Endothelial cell of umbilical vein (primary cell): ENCODE results near the gene BAAT. TPM values are rescaled to one million over a fixed set of nuclear protein-coding genes. Genes with fewer than 3 reads are reported as not detected.

Experiments
- BruUV-seq: library from RNA; stranded (reverse); fragments of 400-500 nt; replicated peaks from 2 replicates; lab custom pipeline; 2021; lab: Mats Ljungman, UMichigan
- CTCF ChIA-PET: fragments of 300-600, 350-600 bp; sonication (Branson Sonifier 250); formaldehyde crosslinking; loops from one replicate; lab custom pipeline; 2021; ENCODE audit warnings: antibody characterized with exemption, inconsistent platforms; lab: Charles Lee
- POLR2A ChIA-PET: fragments of 300-600, 350-600 bp; sonication (Branson Sonifier 250); formaldehyde crosslinking; loops from one replicate; lab custom pipeline; 2021; ENCODE audit warnings: antibody characterized with exemption, inconsistent platforms; lab: Charles Lee
- DNase-seq: peaks from one replicate; pipeline ENCODE4 v3.0.0-alpha.2; 2011; ENCODE audit warnings: low read depth, low spot score
- FAIRE-seq: peaks from 2 replicates; lab custom pipeline; 2011; peaks lifted over from hg19 to GRCh38; lab: Jason Lieb, UNC
- H2AFZ ChIP-seq: 2 replicates; pipeline ENCODE4 v1.6.0; 2012; ENCODE audit warnings: low read depth, low read length, control low read depth, inconsistent platforms
- H3K27ac ChIP-seq: 2 replicates; pipeline ENCODE4 v1.5.1; 2011; ENCODE audit warnings: low read depth, mild to moderate bottlenecking, control low read depth, low read length, moderate library complexity; ENCODE audit not compliant: insufficient read depth
- H3K27me3 ChIP-seq, 2 experiments: 2 replicates each; pipeline versions ENCODE4 v1.6.0 to v1.6.1; 2011; ENCODE audit warnings: low read length in 2 of 2, mixed read lengths in 1 of 2; ENCODE audit not compliant: control insufficient read depth in 2 of 2, insufficient read depth in 2 of 2
- H3K36me3 ChIP-seq, 2 experiments: 2 replicates in 1 of 2; 3 replicates in 1 of 2; pipeline ENCODE4 v1.5.1; 2011; ENCODE audit warnings: low read length in 2 of 2, mild to moderate bottlenecking in 1 of 2, moderate library complexity in 1 of 2; ENCODE audit not compliant: control insufficient read depth in 2 of 2, insufficient read depth in 2 of 2; ENCODE audit errors: extremely low read depth in 1 of 2
- H3K4me1 ChIP-seq: 3 replicates; pipeline ENCODE4 v1.5.1; 2011; ENCODE audit warnings: mild to moderate bottlenecking, low read length; ENCODE audit not compliant: control insufficient read depth, insufficient read depth; ENCODE audit errors: extremely low read depth
- H3K4me2 ChIP-seq: 2 replicates; pipeline ENCODE4 v1.6.1; 2011; ENCODE audit warnings: low read length, control low read depth, mixed read lengths; ENCODE audit not compliant: insufficient read depth
- H3K4me3 ChIP-seq, 3 experiments: fragments of 200-600 bp in 1 of 3; sonication (generic), shearing (Covaris generic) in 1 of 3; replicated peaks in 1 of 3; 2 replicates each; pipeline ENCODE4 v1.5.1; 2011 to 2016; ENCODE audit warnings: control low read depth in 3 of 3, low read length in 3 of 3, mild to moderate bottlenecking in 2 of 3, inconsistent platforms in 1 of 3, low read depth in 1 of 3, moderate library complexity in 1 of 3; ENCODE audit not compliant: insufficient read depth in 1 of 3
- H3K79me2 ChIP-seq: 2 replicates; pipeline ENCODE4 v1.6.0; 2012; ENCODE audit warnings: low read length, inconsistent platforms; ENCODE audit not compliant: control insufficient read depth, insufficient read depth
- H3K9ac ChIP-seq: replicated peaks from 2 replicates; pipeline ENCODE3; 2011; ENCODE audit warnings: low read length, control low read depth; ENCODE audit not compliant: insufficient read depth; ENCODE audit errors: extremely low read depth
- H3K9me1 ChIP-seq: replicated peaks from 3 replicates; pipeline ENCODE4 v1.6.0; 2011; ENCODE audit warnings: mild to moderate bottlenecking, low read length; ENCODE audit not compliant: control insufficient read depth, insufficient read depth; ENCODE audit errors: extremely low read depth
- H3K9me3 ChIP-seq: replicated peaks from 2 replicates; pipeline ENCODE4 v1.5.1; 2012; ENCODE audit warnings: low read length, inconsistent platforms; ENCODE audit not compliant: control insufficient read depth, insufficient read depth
- H4K20me1 ChIP-seq: replicated peaks from 2 replicates; pipeline ENCODE3; 2011; ENCODE audit warnings: mild to moderate bottlenecking, low read length; ENCODE audit not compliant: control insufficient read depth, insufficient read depth; ENCODE audit errors: extremely low read depth
- FOS ChIP-seq: IDR thresholded peaks from 2 replicates; pipeline ENCODE4 v1.6.1; 2011; ENCODE audit warnings: mild to moderate bottlenecking, low read length, moderate library complexity, borderline replicate concordance; ENCODE audit not compliant: insufficient read depth
- GATA2 ChIP-seq: IDR thresholded peaks from 2 replicates; pipeline ENCODE4 v1.7.0; 2011; ENCODE audit warnings: low read depth, mild to moderate bottlenecking, moderate library complexity, mixed read lengths, low read length; ENCODE audit not compliant: insufficient read length, insufficient read depth
- POLR2AphosphoS5 ChIP-seq: IDR thresholded peaks from 2 replicates; pipeline ENCODE4 v1.6.1; 2012; ENCODE audit warnings: low read depth, mild to moderate bottlenecking, control low read depth, low read length, moderate library complexity; ENCODE audit not compliant: insufficient read depth
- dilution Hi-C: fragments of 300-500 bp; cut with MboI; formaldehyde crosslinking; loops from one replicate; pipeline ENCODE4 v1.15.0; 2019; ENCODE audit warnings: low sequenced_read_pairs; ENCODE audit not compliant: extremely low pct_ligation_motif_present
- intact Hi-C: fragments of 100-400 bp; cut with micrococcal nuclease; formaldehyde crosslinking; loops from one replicate; pipeline ENCODE4 v1.10.0; 2022
- polyA plus RNA-seq, 4 experiments: library from polyadenylated mRNA; depleted of rRNA in 3 of 4; stranded (reverse) in 3 of 4; unstranded in 1 of 4; fragments of >200 nt; gene quantifications; 2 replicates each; pipeline versions ENCODE4 v1.2.1 to v1.2.3, GENCODE V29; 2011 to 2012; ENCODE audit warnings: missing spikeins in 1 of 4
- total RNA-seq: library from RNA; stranded (reverse); gene quantifications from 2 replicates; pipeline ENCODE4 v1.2.3, GENCODE V29; 2021
- TF ChIP-seq, protein P1 (sequence below): IDR thresholded peaks from 2 replicates; pipeline ENCODE4 v1.6.1; 2011; ENCODE audit not compliant: insufficient read depth, insufficient read length

The BAAT gene
- total and polyA plus RNA-seq, 2 donors (not counting 3 experiments of a cell fraction or from before 2014, with no cell fraction given) = 0.01 TPM; not detected in 1

DNA sequence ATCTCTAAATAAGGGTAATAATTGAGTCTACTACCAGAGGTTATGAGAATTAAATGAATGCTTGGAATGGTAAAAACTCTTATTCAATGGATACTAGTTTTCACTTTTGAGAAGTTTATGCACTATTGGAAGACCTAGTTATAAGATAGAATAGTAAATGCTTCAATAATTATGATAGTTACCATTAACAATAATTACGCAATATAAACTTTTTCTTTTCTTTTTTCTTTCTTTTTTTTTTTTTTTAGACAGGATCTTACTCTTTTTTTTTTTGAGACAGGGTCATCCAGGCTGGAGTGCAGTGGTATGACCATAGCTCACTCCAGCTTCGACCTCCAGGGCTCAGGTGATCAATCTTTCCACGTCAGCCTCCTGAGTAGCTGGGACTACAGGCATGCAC lies 44.1 kb upstream of the BAAT start:
- Histone ChIP-seq H3K4me2 (no peak overlapping the region), H3K27ac (no peak overlapping the region), H3K9ac (no peak overlapping the region), H3K9me1 (no peaks in the 10 kb centered on the region), H3K27me3 (no peaks in the 10 kb centered on the region), H3K79me2 (no peaks in the 10 kb centered on the region), H3K4me3 (no peak overlapping the region), H2AFZ (no peak overlapping the region), H3K36me3 (no peaks in the 10 kb centered on the region), H3K4me1 (no peaks in the 10 kb centered on the region), H3K9me3 (no peaks in the 10 kb centered on the region), H4K20me1 (no peaks in the 10 kb centered on the region)
- dilution Hi-C loops (no loop called here), intact Hi-C loops (no loop called here)
- no TSS peak for BruUV-seq
- ChIA-PET CTCF (no interaction called here), POLR2A (no interaction called here)
- no peak for TF ChIP-seq FOS
- TF ChIP-seq, protein P1, sequence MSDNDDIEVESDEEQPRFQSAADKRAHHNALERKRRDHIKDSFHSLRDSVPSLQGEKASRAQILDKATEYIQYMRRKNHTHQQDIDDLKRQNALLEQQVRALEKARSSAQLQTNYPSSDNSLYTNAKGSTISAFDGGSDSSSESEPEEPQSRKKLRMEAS = no peak
- no peak for TF ChIP-seq GATA2
- FAIRE-seq (no peak), DNase-seq (no peak)

DNA sequence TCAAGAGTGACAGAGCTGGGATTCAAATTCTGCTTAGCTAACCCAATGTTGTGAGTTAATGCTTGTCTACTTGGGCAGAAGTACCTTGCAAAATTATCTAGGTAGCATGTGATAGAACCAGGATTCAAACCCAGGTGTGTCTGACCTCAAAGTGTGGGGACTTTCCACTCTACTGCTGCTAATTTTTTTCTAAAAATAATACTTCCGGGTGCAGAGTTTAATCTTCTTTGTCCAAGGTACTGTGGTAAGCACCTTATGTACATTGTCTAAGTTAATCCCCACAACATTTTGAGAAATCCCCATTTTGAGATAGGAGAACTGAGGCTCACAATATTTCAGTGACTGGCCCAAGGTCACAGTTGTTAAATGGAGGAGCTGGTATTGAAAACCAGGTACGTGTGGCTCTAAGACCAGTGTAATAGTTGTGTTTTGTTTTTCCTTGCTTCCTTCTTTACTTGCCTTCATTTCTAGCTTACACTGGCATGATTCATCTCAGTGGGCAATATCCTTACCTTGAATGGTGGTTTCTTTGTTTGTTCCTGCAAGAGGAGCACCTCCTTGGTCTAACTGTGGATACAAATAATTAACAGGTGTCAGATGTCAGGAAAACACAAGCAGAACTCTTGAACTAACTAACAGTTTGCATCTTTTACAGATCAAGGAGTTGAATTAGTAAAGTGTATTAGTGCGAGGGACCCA lies 43.3 kb upstream of the BAAT start:
- Histone ChIP-seq H3K27ac (no peak overlapping the region), H3K27me3 (no peaks in the 10 kb centered on the region), H3K36me3 (no peaks in the 10 kb centered on the region), H3K9ac (no peak overlapping the region), H3K4me2 (no peak overlapping the region), H3K4me1 (no peaks in the 10 kb centered on the region), H3K9me1 (no peaks in the 10 kb centered on the region), H3K79me2 (no peaks in the 10 kb centered on the region), H3K9me3 (no peaks in the 10 kb centered on the region), H3K4me3 (no peak overlapping the region), H4K20me1 (no peaks in the 10 kb centered on the region), H2AFZ (no peak overlapping the region)
- ChIA-PET CTCF (no interaction called here), POLR2A (no interaction called here)
- FAIRE-seq (no peak), DNase-seq (no peak)
- dilution Hi-C loops (no loop called here), intact Hi-C loops (no loop called here)
- TF ChIP-seq POLR2AphosphoS5 = no peak
- no peak for TF ChIP-seq GATA2
- TF ChIP-seq, protein P1 = no peak
- no peak for TF ChIP-seq FOS
- no TSS peak for BruUV-seq
